ENCODE data around the gene MTMR3.

MTMR3 gene

GRCh38 chr22:30044369-30044768 is 161.4 kb downstream of the MTMR3 start:
- no peak overlapping the region for H3K27ac ChIP-seq
- no peak for TF ChIP-seq CTCF (conservative IDR thresholded peaks at IDR 0.05)

GRCh38 chr22:30044881-30045493 is 162.0 kb downstream of the MTMR3 start:
- no peak for TF ChIP-seq CTCF (conservative IDR thresholded peaks at IDR 0.05)
- no peak overlapping the region for H3K27ac ChIP-seq

GRCh38 chr22:30045494-30045887 is 162.5 kb downstream of the MTMR3 start:
- TF ChIP-seq CTCF (conservative IDR thresholded peaks at IDR 0.05) = no peak
- no peak overlapping the region for H3K27ac ChIP-seq

- H3K27ac ChIP-seq = no peak overlapping the region
- no peak for TF ChIP-seq CTCF (conservative IDR thresholded peaks at IDR 0.05)
These were observed 163.1 kb downstream of the MTMR3 start for GRCh38 chr22:30045901-30046715.

GRCh38 chr22:30046716-30047363 is 163.9 kb downstream of the MTMR3 start:
- no peak overlapping the region for H3K27ac ChIP-seq
- TF ChIP-seq CTCF (conservative IDR thresholded peaks at IDR 0.05) = no peak

GRCh38 chr22:30047364-30047738 is 164.4 kb downstream of the MTMR3 start:
- no peak for TF ChIP-seq CTCF (conservative IDR thresholded peaks at IDR 0.05)
- no peak overlapping the region for H3K27ac ChIP-seq

GRCh38 chr22:30048681-30049080 is 165.7 kb downstream of the MTMR3 start:
- H3K27ac ChIP-seq = no peak overlapping the region
- no peak for TF ChIP-seq CTCF (conservative IDR thresholded peaks at IDR 0.05)
